Fibroblast of pulmonary artery (primary cell): ENCODE measurements around the gene TBX6.

Source experiments
- DNase-seq: peaks from one replicate; pipeline ENCODE4 v3.0.0-alpha.2; 2010; ENCODE audit warnings: low read depth
- H3K4me3 ChIP-seq: replicated peaks from 2 replicates; pipeline ENCODE4 v1.5.1; 2011; ENCODE audit warnings: low read depth, mild to moderate bottlenecking, control low read depth, low read length, moderate library complexity
- TF ChIP-seq, protein P1 (sequence below): IDR thresholded peaks from 2 replicates; pipeline ENCODE4 v1.5.1; 2011; ENCODE audit warnings: mild to moderate bottlenecking, control low read depth, low read length, inconsistent platforms; ENCODE audit errors: missing control alignments

Gene TBX6

DNA sequence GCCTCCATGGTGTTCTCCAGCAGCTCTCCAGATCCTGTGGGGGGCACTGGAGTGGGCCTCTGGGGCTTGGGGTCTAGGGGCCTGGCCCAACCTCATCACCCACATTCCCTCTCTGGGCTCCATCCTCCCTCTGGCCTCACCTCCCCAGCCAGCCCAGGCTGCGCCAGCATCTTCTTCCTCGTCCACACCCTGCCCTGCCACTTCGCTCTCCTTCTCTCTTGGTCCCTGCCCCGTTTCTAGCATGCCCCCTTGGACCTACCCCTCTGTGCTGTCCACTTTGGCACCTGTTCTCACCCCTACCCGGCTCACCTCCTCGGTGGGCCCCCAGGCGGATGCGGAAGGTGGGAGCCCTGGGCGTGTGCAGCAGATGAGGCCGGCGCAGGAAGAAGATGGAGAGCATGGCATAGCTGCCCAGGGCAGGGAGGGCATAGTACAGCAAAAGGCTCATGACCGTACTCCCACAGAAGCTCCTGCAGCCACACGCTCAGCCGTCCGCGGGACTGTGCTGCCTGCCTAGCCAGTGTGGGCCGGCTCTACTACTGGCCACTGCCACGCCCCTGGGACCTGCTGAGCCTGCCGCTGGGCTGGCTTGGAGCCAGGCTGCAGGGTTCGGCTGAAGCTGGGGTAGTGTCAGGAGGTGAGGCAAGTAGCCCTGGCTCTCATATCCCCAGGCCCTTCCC, 21.4 kb upstream of the TBX6 start, which contains the start of gene GDPD3:
TSS of gene GDPD3 (minus strand) at position 507 of the 680 bp plus-strand sequence. CDS start at position 448, 59 bp downstream.
- no peak within 1 kb of the TSS for H3K4me3 ChIP-seq
- TF ChIP-seq, protein P1, sequence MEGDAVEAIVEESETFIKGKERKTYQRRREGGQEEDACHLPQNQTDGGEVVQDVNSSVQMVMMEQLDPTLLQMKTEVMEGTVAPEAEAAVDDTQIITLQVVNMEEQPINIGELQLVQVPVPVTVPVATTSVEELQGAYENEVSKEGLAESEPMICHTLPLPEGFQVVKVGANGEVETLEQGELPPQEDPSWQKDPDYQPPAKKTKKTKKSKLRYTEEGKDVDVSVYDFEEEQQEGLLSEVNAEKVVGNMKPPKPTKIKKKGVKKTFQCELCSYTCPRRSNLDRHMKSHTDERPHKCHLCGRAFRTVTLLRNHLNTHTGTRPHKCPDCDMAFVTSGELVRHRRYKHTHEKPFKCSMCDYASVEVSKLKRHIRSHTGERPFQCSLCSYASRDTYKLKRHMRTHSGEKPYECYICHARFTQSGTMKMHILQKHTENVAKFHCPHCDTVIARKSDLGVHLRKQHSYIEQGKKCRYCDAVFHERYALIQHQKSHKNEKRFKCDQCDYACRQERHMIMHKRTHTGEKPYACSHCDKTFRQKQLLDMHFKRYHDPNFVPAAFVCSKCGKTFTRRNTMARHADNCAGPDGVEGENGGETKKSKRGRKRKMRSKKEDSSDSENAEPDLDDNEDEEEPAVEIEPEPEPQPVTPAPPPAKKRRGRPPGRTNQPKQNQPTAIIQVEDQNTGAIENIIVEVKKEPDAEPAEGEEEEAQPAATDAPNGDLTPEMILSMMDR, result no peak
- DNase-seq, result no peak

DNA sequence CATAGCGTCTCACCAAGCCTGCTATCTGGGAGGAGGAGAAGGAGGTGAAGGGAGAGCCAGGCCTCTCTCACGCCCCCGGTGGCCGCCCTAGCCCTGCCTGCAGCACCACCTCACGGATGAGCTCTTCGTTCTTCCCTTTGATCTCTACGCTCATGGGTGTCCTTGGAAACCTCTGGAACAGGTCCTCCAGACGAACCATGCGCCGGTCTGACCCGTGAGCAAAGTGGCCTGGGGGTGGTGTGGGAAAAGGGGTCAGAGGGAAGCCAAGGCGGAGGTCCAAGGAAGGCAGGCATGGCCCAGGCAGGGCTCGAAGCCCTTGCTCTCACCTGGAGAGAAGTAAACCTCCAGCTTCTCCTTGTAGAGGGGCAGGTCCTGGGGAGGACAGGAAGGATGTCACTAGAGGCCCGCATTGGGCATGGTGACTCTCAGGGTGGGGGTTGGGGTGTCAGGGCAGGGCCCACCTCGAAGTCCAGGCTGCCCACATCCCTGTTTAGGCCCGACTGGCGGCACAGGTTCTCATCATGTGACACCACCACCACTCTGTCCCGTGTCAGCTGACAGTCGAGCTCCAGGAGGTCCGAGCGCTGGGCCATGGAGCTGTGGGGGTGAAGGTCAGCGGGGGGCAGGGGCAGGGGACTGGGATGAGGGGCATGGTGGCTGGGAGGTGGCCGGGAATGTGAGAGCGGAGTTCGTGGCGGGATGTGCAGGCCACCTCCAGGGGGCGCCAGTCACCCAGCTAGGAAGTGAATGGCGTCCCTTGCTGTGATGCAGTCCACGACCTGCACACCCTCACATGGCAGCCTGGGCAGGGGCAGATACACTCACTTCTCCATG, 20.7 kb upstream of the TBX6 start:
- peak; percentile 68 for DNase-seq
- no peak overlapping the region for H3K4me3 ChIP-seq
- TF ChIP-seq, protein P1, result peak; percentile 60

DNA sequence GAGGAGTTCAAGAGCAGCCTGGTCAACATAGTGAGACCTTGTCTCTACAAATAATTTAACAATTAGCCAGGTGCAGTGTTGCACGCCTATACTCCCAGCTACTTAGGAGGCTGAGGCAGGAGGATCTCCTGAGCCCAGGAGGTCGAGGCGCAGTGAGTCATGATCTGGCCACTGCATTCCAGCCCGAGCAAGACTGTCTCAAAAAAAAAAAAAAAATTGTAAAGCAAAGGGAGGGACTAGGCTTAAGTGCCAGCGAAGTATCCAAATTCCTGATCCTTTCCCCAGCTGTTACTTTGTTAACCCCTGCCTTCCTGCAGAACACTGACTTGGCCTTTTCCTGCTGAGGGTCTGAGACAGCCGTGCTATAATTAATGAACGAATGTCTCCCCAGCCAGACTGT, 18.9 kb upstream of the TBX6 start:
- TF ChIP-seq, protein P1, result no peak
- DNase-seq, result no peak
- no peak overlapping the region for H3K4me3 ChIP-seq

DNA sequence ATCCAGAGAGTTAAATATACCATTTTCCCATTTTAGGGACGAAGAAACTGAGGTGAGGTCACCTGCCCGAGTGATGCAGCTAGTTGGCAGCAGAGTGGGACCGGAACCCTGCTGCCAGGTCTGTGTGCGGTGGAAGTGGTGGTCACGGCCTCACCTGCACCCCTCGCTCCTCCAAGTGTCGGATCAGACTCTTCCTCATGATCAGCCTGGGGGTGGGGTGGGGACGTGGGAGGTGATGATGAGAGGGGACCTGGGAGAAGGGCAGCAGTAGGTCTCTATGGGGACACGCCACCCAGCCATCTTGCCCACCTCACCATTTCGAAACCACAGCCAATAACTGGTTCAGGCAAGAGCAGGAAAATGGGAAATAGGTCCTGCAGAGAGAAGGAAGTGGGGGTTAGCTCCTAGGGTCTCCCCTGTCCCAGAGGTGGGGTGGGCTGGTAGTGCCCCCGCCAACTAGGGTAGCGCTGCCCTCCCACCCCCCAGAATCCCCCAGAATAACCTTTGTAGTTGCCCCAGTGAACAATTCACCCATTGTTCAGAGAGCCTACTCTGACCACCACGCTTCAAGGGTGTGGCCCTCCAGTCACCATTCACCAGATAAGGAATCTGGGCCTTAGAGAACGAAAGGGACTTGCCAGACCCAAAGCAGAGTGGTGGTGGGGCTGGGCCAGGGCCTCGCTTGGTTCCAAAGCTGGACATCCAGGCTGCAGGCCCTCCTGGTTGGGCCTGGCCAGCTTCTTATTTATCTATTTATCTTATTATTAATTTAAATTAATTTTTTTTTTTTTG, 16.5 kb upstream of the TBX6 start:
- TF ChIP-seq, protein P1, result no peak
- DNase-seq, result no peak
- H3K4me3 ChIP-seq, result no peak overlapping the region

DNA sequence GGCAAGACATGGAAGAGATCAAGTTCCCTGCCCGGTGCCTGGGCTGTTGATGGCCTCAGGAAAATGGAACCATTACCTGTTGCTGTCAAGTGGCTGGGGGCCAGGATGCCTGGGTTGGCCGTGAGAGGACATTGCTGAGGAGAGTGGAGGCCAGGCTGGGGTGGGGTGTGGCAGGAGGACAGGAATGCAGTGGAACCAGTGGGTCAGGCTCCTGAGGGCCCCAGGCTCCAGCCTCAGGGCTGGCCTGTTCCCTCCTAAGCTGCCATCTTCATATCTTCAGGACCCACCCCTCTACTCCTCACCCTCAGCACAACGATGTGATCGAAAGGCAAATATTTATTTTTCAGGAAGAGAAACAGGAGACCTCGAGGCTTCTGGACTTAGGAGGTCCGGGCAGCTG, 12.8 kb upstream of the TBX6 start:
- no peak for DNase-seq
- no peak overlapping the region for H3K4me3 ChIP-seq
- TF ChIP-seq, protein P1, result no peak

DNA sequence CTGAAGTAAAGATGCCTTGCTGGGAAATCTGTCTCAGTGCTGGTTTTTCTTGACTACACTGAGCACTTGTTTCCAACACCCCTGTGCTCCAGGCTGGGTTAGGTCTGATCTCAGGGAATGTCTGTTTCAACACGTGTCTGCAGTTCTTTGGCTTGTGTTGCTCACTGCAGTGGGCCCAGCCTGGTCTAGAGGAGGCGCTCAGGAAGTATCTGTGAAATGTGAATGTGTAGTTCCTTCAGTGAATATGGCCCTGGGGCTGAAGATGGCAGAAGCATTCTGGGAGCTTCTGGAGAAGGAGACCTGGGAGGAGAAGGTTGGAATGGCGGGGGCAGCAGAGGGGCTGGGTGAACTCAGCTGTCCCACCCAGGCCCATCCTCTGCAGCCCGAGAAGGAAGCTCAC, 12.4 kb upstream of the TBX6 start:
- no peak for DNase-seq
- TF ChIP-seq, protein P1, result no peak
- no peak overlapping the region for H3K4me3 ChIP-seq
